Lung (tissue), 12 donors: Measurements from ENCODE around the gene GLDN. TPM values are rescaled to one million over a fixed set of nuclear protein-coding genes. Genes with fewer than 3 reads are reported as not detected.

Experiments
- ATAC-seq: fragments of 200-7000 bp; cut with Tn5 transposase; one replicate; pipeline ENCODE4 v1.9.1; 2020; ENCODE audit warnings: moderate number of reproducible peaks; ENCODE audit not compliant: insufficient read depth, low FRiP score
- DNase-seq, 3 donors: peaks; one replicate each; pipeline ENCODE4 v3.0.0-alpha.2; 2013 to 2017
- H3K27ac ChIP-seq, 2 donors: one replicate each; pipeline ENCODE4 v1.5.1; 2013; ENCODE audit warnings: mild to moderate bottlenecking in 2 of 2, moderate library complexity in 2 of 2, control low read depth in 1 of 2, inconsistent platforms in 1 of 2, low read depth in 1 of 2, low read length in 1 of 2
- H3K27me3 ChIP-seq, 3 donors: one replicate each; pipeline ENCODE4 v1.5.1; 2013; ENCODE audit warnings: low read length in 2 of 3; ENCODE audit not compliant: control insufficient read depth in 3 of 3, insufficient read depth in 3 of 3
- H3K36me3 ChIP-seq, 4 donors: one replicate each; pipeline ENCODE4 v1.5.1; 2013; ENCODE audit warnings: low read length in 4 of 4, mild to moderate bottlenecking in 1 of 4, moderate library complexity in 1 of 4; ENCODE audit not compliant: control insufficient read depth in 4 of 4, insufficient read depth in 4 of 4
- H3K4me1 ChIP-seq, 5 donors: one replicate each; pipeline ENCODE4 v1.5.1; 2013; ENCODE audit warnings: low read length in 5 of 5, mild to moderate bottlenecking in 2 of 5, moderate library complexity in 1 of 5; ENCODE audit not compliant: control insufficient read depth in 5 of 5, insufficient read depth in 5 of 5
- H3K4me3 ChIP-seq: one replicate; pipeline ENCODE4 v1.5.1; 2013; ENCODE audit warnings: mild to moderate bottlenecking, control low read depth, moderate library complexity
- H3K9ac ChIP-seq, 2 donors: one replicate each; pipeline ENCODE4 v1.5.1; 2013; ENCODE audit warnings: low read length in 2 of 2, control low read depth in 1 of 2; ENCODE audit not compliant: insufficient read depth in 1 of 2
- H3K9me3 ChIP-seq, 4 donors: one replicate each; pipeline ENCODE4 v1.5.1; 2013; ENCODE audit warnings: low read length in 3 of 4, mild to moderate bottlenecking in 1 of 4, moderate library complexity in 1 of 4; ENCODE audit not compliant: control insufficient read depth in 4 of 4, insufficient read depth in 3 of 4
- CTCF ChIP-seq: IDR thresholded peaks from 2 replicates; pipeline ENCODE4 v1.5.1; 2012; ENCODE audit warnings: mild to moderate bottlenecking; ENCODE audit errors: control extremely low read depth, extremely low read depth
- WGBS, 2 donors: extraction: QIAGEN DNeasy Blood & Tissue Kit; methylation state at CpG; one replicate each; pipeline ENCODE4 v1.1.7; 2013; 5-methylcytosine and 5-hydroxymethylcytosine counted together
- polyA plus RNA-seq, 2 donors: library from polyadenylated mRNA; stranded (reverse); fragments of 200-250 nt; gene quantifications; one replicate each; pipeline ENCODE4 v1.2.1, GENCODE V29; 2013
- total RNA-seq, 2 donors: library from RNA; depleted of rRNA in 1 of 2; stranded (reverse); fragments of >200 nt in 1 of 2; gene quantifications; one replicate each; pipeline ENCODE4 v1.2.1, GENCODE V29; 2014 to 2021
- donor health status: control.
- donor health status: control.
- donor health status: Bipolar disorder and iron deficiency.
- donor health status: healthy.
- donor health status: DM: yes; HTN: yes; CAD: no.

GLDN gene
- total and polyA plus RNA-seq, 4 donors = 0.82 to 75.8 (median 8.4) TPM

GRCh38 chr15:51319539-51319938 lies 21.9 kb upstream of the GLDN start:
- H3K4me3 ChIP-seq = no peak overlapping the region
- TF ChIP-seq CTCF = no peak
- WGBS, 2 donors = 81 to 89% methylated on average over 2 of the region's 2 CpGs
- peaks cover 0 to 2% (median 0%) of the 10 kb centered on the region in 4 donors for H3K9me3 ChIP-seq
- H3K36me3 ChIP-seq = no peaks in the 10 kb centered on the region
- H3K27me3 ChIP-seq = no peaks in the 10 kb centered on the region
- H3K27ac ChIP-seq = no peak overlapping the region
- DNase-seq = no peak
- no peak overlapping the region for H3K9ac ChIP-seq
- peaks cover 0 to 6% (median 0%) of the 10 kb centered on the region in 5 donors for H3K4me1 ChIP-seq
- no peak for ATAC-seq

- Histone ChIP-seq H3K4me1 (peaks cover 0 to 6% (median 0%) of the 10 kb centered on the region in 5 donors), H3K4me3 (no peak overlapping the region), H3K9me3 (peaks cover 0 to 2% (median 0%) of the 10 kb centered on the region in 4 donors), H3K27ac (no peak overlapping the region), H3K9ac (no peak overlapping the region), H3K36me3 (no peaks in the 10 kb centered on the region), H3K27me3 (no peaks in the 10 kb centered on the region)
- TF ChIP-seq CTCF = no peak
- WGBS, 2 donors = 96 to 100% methylated on average over 2 of the region's 2 CpGs
- ATAC-seq (no peak), DNase-seq (no peak)
These were observed 20.6 kb upstream of the GLDN start for GRCh38 chr15:51320843-51321242.

DNA sequence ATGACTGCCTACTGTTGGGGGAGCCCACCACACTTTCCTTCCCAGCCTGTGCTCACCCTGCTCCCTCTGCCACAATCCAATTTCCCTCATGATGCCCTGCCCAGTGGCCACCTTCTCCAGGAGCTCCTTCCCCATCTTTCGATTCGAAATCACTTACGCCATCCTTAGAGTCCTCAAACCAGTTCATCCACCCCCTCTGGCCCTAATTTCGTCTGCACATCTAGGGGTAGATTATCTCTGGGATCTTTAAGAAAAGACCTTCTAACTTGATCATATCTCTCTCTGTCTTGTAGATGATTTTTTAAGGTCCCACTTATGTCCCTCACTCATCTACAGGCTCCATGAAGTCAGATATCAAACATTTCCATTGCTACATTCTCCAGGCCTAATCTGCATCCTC lies 20.1 kb upstream of the GLDN start:
- Histone ChIP-seq H3K36me3 (no peaks in the 10 kb centered on the region), H3K4me3 (no peak overlapping the region), H3K27ac (no peak overlapping the region), H3K9ac (no peak overlapping the region), H3K4me1 (peaks cover 0 to 6% (median 0%) of the 10 kb centered on the region in 5 donors), H3K27me3 (no peaks in the 10 kb centered on the region), H3K9me3 (peaks cover 0 to 2% (median 0%) of the 10 kb centered on the region in 4 donors)
- no peak for TF ChIP-seq CTCF
- no peak for DNase-seq
- no peak for ATAC-seq
- WGBS, 2 donors = 65 to 79% methylated on average over 4 of the region's 4 CpGs

DNA sequence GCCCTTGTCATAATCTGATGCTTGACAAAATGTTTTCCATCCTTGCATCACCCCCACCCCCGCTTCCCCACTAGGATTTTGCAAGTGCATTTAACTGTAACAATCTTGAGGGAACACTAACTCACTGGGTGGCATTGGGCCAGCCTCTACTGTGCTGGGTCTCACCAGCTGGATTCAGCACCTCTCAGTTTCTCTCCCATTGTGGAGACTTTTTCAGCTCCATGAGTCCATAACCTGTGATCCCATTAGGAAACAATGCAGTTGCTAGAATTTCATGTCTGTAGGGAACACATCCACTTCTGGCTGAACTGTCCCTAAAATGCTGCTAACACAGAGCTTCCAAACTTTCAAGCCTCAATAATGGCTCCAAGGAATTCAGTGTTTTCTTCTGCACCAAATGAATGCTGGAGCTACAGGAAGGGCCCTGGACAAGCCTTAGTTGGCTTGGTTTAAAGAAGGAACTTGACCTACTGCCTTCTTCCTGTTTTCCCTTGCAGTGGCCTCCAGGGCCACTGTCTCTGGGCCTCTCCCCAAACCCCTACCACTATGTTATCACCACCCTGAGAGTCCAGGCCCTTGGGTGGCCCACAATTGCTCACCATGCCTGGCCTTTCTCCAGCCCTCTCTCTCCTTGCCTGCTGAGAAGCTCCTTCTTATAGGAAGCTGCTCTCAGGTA lies 18.7 kb upstream of the GLDN start:
- Histone ChIP-seq H3K9ac (no peak overlapping the region), H3K36me3 (no peaks in the 10 kb centered on the region), H3K9me3 (peaks cover 0 to 2% (median 0%) of the 10 kb centered on the region in 4 donors), H3K27ac (peak overlapping the region in 1 of 2 donors; percentile 51), H3K4me3 (no peak overlapping the region), H3K27me3 (no peaks in the 10 kb centered on the region), H3K4me1 (peaks cover 0 to 6% (median 0%) of the 10 kb centered on the region in 5 donors)
- no peak for TF ChIP-seq CTCF
- ATAC-seq = peak; percentile 25
- no peak for DNase-seq
- 27 to 71% methylated on average over 1 of the region's 1 CpG for WGBS, 2 donors
